Measurements from ENCODE around the gene MORC3. TPM values are rescaled to one million over a fixed set of nuclear protein-coding genes. Genes with fewer than 3 reads are reported as not detected.

MORC3 gene
- total and polyA plus RNA-seq, 9 of the 15 experiments (the other 6 are each of a cell fraction or from before 2014, with no cell fraction given) = 12.7 to 53.7 (median 36.0) TPM

GRCh38 chr21:36320421-36321324 lies 676 bp downstream of the MORC3 start (continued):
- TF ChIP-seq ADNP (tag; IDR thresholded peaks at IDR 0.05) (no peak), E2F5 (CRISPR knock-in tag; IDR thresholded peaks at IDR 0.05) (no peak), TCF7 (IDR thresholded peaks at IDR 0.05; ENCODE audit: borderline replicate concordance) (no peak; the same call in 1 of the 2 replicates), POLR2A (conservative IDR thresholded peaks at IDR 0.05) (peak; percentile 67), SP2 (IDR thresholded peaks at IDR 0.05; ENCODE audit: extremely low read depth, low read depth, low read length, poor library complexity, severe bottlenecking) (no peak), NR3C1 (CRISPR knock-in tag; IDR thresholded peaks at IDR 0.05) (0 out of 2 replicates have a peak, but pooled peaks have one; percentile 52), HDAC3 (IDR thresholded peaks at IDR 0.05; ENCODE audit: borderline replicate concordance, partially characterized antibody) (no peak), THAP7 (CRISPR knock-in tag; IDR thresholded peaks at IDR 0.05) (0 out of 2 replicates have a peak, but pooled peaks have one; percentile 51), ZBTB1 (CRISPR knock-in tag; IDR thresholded peaks at IDR 0.05; ENCODE audit: borderline replicate concordance, low read depth) (peak; percentile 88; the same call in 1 of the 2 replicates), RBBP5 (IDR thresholded peaks at IDR 0.05; ENCODE audit: borderline replicate concordance, insufficient read depth, low read length, poor library complexity, severe bottlenecking) (peak; percentile 74), ZNF830 (CRISPR knock-in tag; IDR thresholded peaks at IDR 0.05) (no peak), NFRKB (IDR thresholded peaks at IDR 0.05; ENCODE audit: low read depth) (peak; percentile 51; the same call in 1 of the 2 replicates), ATF4 (CRISPR knock-in tag; IDR thresholded peaks at IDR 0.05) (no peak), ZHX1 (conservative IDR thresholded peaks at IDR 0.05; ENCODE audit: low read length) (no peak), ARID1B (IDR thresholded peaks at IDR 0.05) (peak; percentile 93), ZMIZ1 (IDR thresholded peaks at IDR 0.05; ENCODE audit: low read depth in 2 of 2, low read length in 2 of 2) (peak in 1 of 2 experiments; percentile 64; a peak in 2 of 4 replicates), PRPF4 (IDR thresholded peaks at IDR 0.05; ENCODE audit: insufficient read depth, low read depth, low read length, poor library complexity, severe bottlenecking) (peak; percentile 60)
